Measurements from ENCODE around the gene OR13A1.

- TF ChIP-seq CTCF (IDR thresholded peaks at IDR 0.05), result no peak
- no peak for TF ChIP-seq POLR2A (IDR thresholded peaks at IDR 0.05)
These were observed 40.1 kb upstream of the OR13A1 start for GRCh38 chr10:45355494-45355893.
